Measurements from ENCODE around the gene FOXJ1.

DNA sequence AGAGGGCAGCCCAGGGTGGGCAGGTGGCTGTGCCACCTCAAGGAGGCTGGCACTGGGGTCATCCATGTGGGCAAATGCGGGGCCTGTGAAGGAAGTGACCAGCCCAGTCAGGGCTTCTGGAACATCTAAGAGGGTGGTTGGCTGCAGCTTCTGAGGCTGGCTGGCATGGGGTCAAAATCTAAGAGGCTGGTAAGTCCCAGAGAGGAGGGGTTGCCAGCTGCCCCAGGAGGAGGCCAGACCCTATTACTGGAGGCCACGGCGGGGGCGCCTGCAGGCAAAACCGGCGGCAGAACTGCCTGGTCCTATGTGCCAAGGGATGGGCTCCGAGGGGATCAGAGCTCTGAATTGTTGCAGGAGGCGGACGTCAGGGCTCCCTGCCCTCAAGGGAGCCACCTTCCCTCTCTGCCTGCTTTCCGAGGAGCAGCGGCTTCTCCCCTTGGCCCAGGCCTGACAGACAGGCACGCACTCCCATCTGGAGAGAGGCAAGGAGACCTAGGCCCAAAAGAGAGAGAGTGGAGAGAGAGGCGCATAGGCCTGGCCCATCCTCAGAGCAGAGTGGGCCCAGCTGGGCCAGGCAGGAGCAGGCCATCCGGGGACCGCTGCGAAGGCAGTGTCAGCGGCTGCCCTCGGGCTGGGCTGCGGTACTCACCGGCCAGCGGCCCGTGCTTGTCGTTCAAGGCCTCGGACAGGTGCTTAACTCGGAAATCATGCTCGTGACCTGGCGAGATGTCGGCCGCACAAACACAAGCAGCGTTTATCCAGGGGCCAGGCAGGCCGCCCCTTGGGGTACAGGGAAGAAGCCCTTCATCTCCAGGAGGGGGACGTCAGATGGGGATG is 51.1 kb downstream of the FOXJ1 start:
- TF ChIP-seq RFX5 (IDR thresholded peaks at IDR 0.05; ENCODE audit: low read length) (no peak), FOXM1 (IDR thresholded peaks at IDR 0.05; ENCODE audit: low read depth) (no peak), TAF1 (IDR thresholded peaks at IDR 0.05; ENCODE audit: borderline replicate concordance, low read depth, low read length) (no peak), CHD2 (IDR thresholded peaks at IDR 0.05; ENCODE audit: low read length, partially characterized antibody) (no peak), EZH2phosphoT487 (IDR thresholded peaks at IDR 0.05; ENCODE audit: borderline replicate concordance, low read depth) (no peak), TEAD4 (IDR thresholded peaks at IDR 0.05; ENCODE audit: borderline replicate concordance, insufficient read depth) (no peak), POLR2AphosphoS5 (IDR thresholded peaks at IDR 0.05; ENCODE audit: low read depth, low read length) (no peak)
- TF ChIP-seq, protein P1, sequence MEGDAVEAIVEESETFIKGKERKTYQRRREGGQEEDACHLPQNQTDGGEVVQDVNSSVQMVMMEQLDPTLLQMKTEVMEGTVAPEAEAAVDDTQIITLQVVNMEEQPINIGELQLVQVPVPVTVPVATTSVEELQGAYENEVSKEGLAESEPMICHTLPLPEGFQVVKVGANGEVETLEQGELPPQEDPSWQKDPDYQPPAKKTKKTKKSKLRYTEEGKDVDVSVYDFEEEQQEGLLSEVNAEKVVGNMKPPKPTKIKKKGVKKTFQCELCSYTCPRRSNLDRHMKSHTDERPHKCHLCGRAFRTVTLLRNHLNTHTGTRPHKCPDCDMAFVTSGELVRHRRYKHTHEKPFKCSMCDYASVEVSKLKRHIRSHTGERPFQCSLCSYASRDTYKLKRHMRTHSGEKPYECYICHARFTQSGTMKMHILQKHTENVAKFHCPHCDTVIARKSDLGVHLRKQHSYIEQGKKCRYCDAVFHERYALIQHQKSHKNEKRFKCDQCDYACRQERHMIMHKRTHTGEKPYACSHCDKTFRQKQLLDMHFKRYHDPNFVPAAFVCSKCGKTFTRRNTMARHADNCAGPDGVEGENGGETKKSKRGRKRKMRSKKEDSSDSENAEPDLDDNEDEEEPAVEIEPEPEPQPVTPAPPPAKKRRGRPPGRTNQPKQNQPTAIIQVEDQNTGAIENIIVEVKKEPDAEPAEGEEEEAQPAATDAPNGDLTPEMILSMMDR (IDR thresholded peaks at IDR 0.05): no peak
